Measurements from ENCODE around the gene ZP1.

ZP1 gene

GRCh38 chr11:60880643-60881282 lies 13.4 kb downstream of the ZP1 start:
- no peaks in the 10 kb centered on the region for H3K9me3 ChIP-seq (ENCODE audit: control insufficient read depth, insufficient read depth, low read length)
- H3K4me1 ChIP-seq (ENCODE audit: control insufficient read depth, insufficient read depth, low read length), result no peaks in the 10 kb centered on the region
- DNase-seq (ENCODE audit: low read depth, low spot score), result no peak
- H3K27me3 ChIP-seq (ENCODE audit: control insufficient read depth, insufficient read depth, low read length), result no peaks in the 10 kb centered on the region
- no peaks in the 10 kb centered on the region for H3K36me3 ChIP-seq (ENCODE audit: control insufficient read depth, insufficient read depth, low read length)
- no peak overlapping the region for H3K4me3 ChIP-seq (ENCODE audit: low read length)
- WGBS (ENCODE audit: insufficient coverage, insufficient read length), result no CpG with 5 or more reads among the region's 8 CpGs
- H3K27ac ChIP-seq (ENCODE audit: low read length), result no peak overlapping the region

GRCh38 chr11:60887556-60887955 lies 20.2 kb downstream of the ZP1 start:
- H3K27ac ChIP-seq (ENCODE audit: low read length), result no peak overlapping the region
- peak; percentile 33 for DNase-seq (ENCODE audit: low read depth, low spot score)
- no peaks in the 10 kb centered on the region for H3K4me1 ChIP-seq (ENCODE audit: control insufficient read depth, insufficient read depth, low read length)
- 0 out of 2 replicates have a peak, but pooled peaks cover 2% of the 10 kb centered on the region for H3K36me3 ChIP-seq (ENCODE audit: control insufficient read depth, insufficient read depth, low read length)
- H3K27me3 ChIP-seq (ENCODE audit: control insufficient read depth, insufficient read depth, low read length), result no peaks in the 10 kb centered on the region
- no peak overlapping the region for H3K4me3 ChIP-seq (ENCODE audit: low read length)
- no CpG with 5 or more reads among the region's 5 CpGs for WGBS (ENCODE audit: insufficient coverage, insufficient read length)
- H3K9me3 ChIP-seq (ENCODE audit: control insufficient read depth, insufficient read depth, low read length), result no peaks in the 10 kb centered on the region

- H3K9me3 ChIP-seq (ENCODE audit: control insufficient read depth, insufficient read depth, low read length), result no peaks in the 10 kb centered on the region
- no CpG with 5 or more reads among the region's 6 CpGs for WGBS (ENCODE audit: insufficient coverage, insufficient read length)
- no peaks in the 10 kb centered on the region for H3K27me3 ChIP-seq (ENCODE audit: control insufficient read depth, insufficient read depth, low read length)
- peaks cover 4% of the 10 kb centered on the region; the same call in 1 of the 2 replicates for H3K36me3 ChIP-seq (ENCODE audit: control insufficient read depth, insufficient read depth, low read length)
- H3K27ac ChIP-seq (ENCODE audit: low read length), result no peak overlapping the region
- no peak overlapping the region for H3K4me3 ChIP-seq (ENCODE audit: low read length)
- H3K4me1 ChIP-seq (ENCODE audit: control insufficient read depth, insufficient read depth, low read length), result no peaks in the 10 kb centered on the region
- DNase-seq (ENCODE audit: low read depth, low spot score), result no peak
These were observed 22.5 kb downstream of the ZP1 start for GRCh38 chr11:60889869-60890311.

- no CpG with 5 or more reads among the region's 5 CpGs for WGBS (ENCODE audit: insufficient coverage, insufficient read length)
- no peak for DNase-seq (ENCODE audit: low read depth, low spot score)
- H3K4me3 ChIP-seq (ENCODE audit: low read length), result no peak overlapping the region
- H3K27me3 ChIP-seq (ENCODE audit: control insufficient read depth, insufficient read depth, low read length), result no peaks in the 10 kb centered on the region
- no peaks in the 10 kb centered on the region for H3K4me1 ChIP-seq (ENCODE audit: control insufficient read depth, insufficient read depth, low read length)
- H3K36me3 ChIP-seq (ENCODE audit: control insufficient read depth, insufficient read depth, low read length), result peaks cover 6% of the 10 kb centered on the region; the same call in 1 of the 2 replicates
- no peak overlapping the region for H3K27ac ChIP-seq (ENCODE audit: low read length)
- H3K9me3 ChIP-seq (ENCODE audit: control insufficient read depth, insufficient read depth, low read length), result no peaks in the 10 kb centered on the region
These were observed 23.4 kb downstream of the ZP1 start for GRCh38 chr11:60890696-60891095.

- H3K4me1 ChIP-seq (ENCODE audit: control insufficient read depth, insufficient read depth, low read length), result no peaks in the 10 kb centered on the region
- no peak overlapping the region for H3K4me3 ChIP-seq (ENCODE audit: low read length)
- no peaks in the 10 kb centered on the region for H3K27me3 ChIP-seq (ENCODE audit: control insufficient read depth, insufficient read depth, low read length)
- H3K36me3 ChIP-seq (ENCODE audit: control insufficient read depth, insufficient read depth, low read length), result peaks cover 7% of the 10 kb centered on the region; the same call in 1 of the 2 replicates
- no CpG with 5 or more reads among the region's 7 CpGs for WGBS (ENCODE audit: insufficient coverage, insufficient read length)
- no peaks in the 10 kb centered on the region for H3K9me3 ChIP-seq (ENCODE audit: control insufficient read depth, insufficient read depth, low read length)
- DNase-seq (ENCODE audit: low read depth, low spot score), result no peak
- no peak overlapping the region for H3K27ac ChIP-seq (ENCODE audit: low read length)
These were observed 23.9 kb downstream of the ZP1 start for GRCh38 chr11:60891103-60891741.

- Histone ChIP-seq H3K27me3 (ENCODE audit: control insufficient read depth, insufficient read depth, low read length) (no peaks in the 10 kb centered on the region), H3K9me3 (ENCODE audit: control insufficient read depth, insufficient read depth, low read length) (no peaks in the 10 kb centered on the region), H3K4me1 (ENCODE audit: control insufficient read depth, insufficient read depth, low read length) (no peaks in the 10 kb centered on the region), H3K27ac (ENCODE audit: low read length) (no peak overlapping the region), H3K36me3 (ENCODE audit: control insufficient read depth, insufficient read depth, low read length) (peaks cover 26% of the 10 kb centered on the region), H3K4me3 (ENCODE audit: low read length) (no peak overlapping the region)
- DNase-seq (ENCODE audit: low read depth, low spot score), result no peak
- no CpG with 5 or more reads among the region's 5 CpGs for WGBS (ENCODE audit: insufficient coverage, insufficient read length)
These were observed 28.3 kb downstream of the ZP1 start for GRCh38 chr11:60895687-60896086.

GRCh38 chr11:60897496-60897895 lies 30.2 kb downstream of the ZP1 start:
- Histone ChIP-seq H3K4me3 (ENCODE audit: low read length) (no peak overlapping the region), H3K4me1 (ENCODE audit: control insufficient read depth, insufficient read depth, low read length) (no peaks in the 10 kb centered on the region), H3K27me3 (ENCODE audit: control insufficient read depth, insufficient read depth, low read length) (no peaks in the 10 kb centered on the region), H3K9me3 (ENCODE audit: control insufficient read depth, insufficient read depth, low read length) (no peaks in the 10 kb centered on the region), H3K27ac (ENCODE audit: low read length) (no peak overlapping the region), H3K36me3 (ENCODE audit: control insufficient read depth, insufficient read depth, low read length) (peaks cover 32% of the 10 kb centered on the region)
- no CpG with 5 or more reads among the region's 4 CpGs for WGBS (ENCODE audit: insufficient coverage, insufficient read length)
- DNase-seq (ENCODE audit: low read depth, low spot score), result no peak

GRCh38 chr11:60899046-60899936 lies 31.9 kb downstream of the ZP1 start:
- no peaks in the 10 kb centered on the region for H3K9me3 ChIP-seq (ENCODE audit: control insufficient read depth, insufficient read depth, low read length)

GRCh38 chr11:60899977-60900376 lies 32.6 kb downstream of the ZP1 start:
- no peak overlapping the region for H3K27ac ChIP-seq (ENCODE audit: low read length)
- peaks cover 31% of the 10 kb centered on the region for H3K36me3 ChIP-seq (ENCODE audit: control insufficient read depth, insufficient read depth, low read length)
- no peaks in the 10 kb centered on the region for H3K27me3 ChIP-seq (ENCODE audit: control insufficient read depth, insufficient read depth, low read length)

More at GRCh38 chr11:60899046-60899936, 31.9 kb downstream of the ZP1 start:
- H3K4me1 ChIP-seq (ENCODE audit: control insufficient read depth, insufficient read depth, low read length), result no peaks in the 10 kb centered on the region
- H3K36me3 ChIP-seq (ENCODE audit: control insufficient read depth, insufficient read depth, low read length), result peaks cover 33% of the 10 kb centered on the region
- no peak overlapping the region for H3K4me3 ChIP-seq (ENCODE audit: low read length)
- peak; percentile 55 for DNase-seq (ENCODE audit: low read depth, low spot score)
- no peak overlapping the region for H3K27ac ChIP-seq (ENCODE audit: low read length)
- no CpG with 5 or more reads among the region's 12 CpGs for WGBS (ENCODE audit: insufficient coverage, insufficient read length)
- H3K27me3 ChIP-seq (ENCODE audit: control insufficient read depth, insufficient read depth, low read length), result no peaks in the 10 kb centered on the region

GRCh38 chr11:60900673-60901404 lies 33.5 kb downstream of the ZP1 start:
- Histone ChIP-seq H3K27me3 (ENCODE audit: control insufficient read depth, insufficient read depth, low read length) (no peaks in the 10 kb centered on the region), H3K27ac (ENCODE audit: low read length) (no peak overlapping the region), H3K4me3 (ENCODE audit: low read length) (no peak overlapping the region), H3K9me3 (ENCODE audit: control insufficient read depth, insufficient read depth, low read length) (no peaks in the 10 kb centered on the region), H3K4me1 (ENCODE audit: control insufficient read depth, insufficient read depth, low read length) (no peaks in the 10 kb centered on the region), H3K36me3 (ENCODE audit: control insufficient read depth, insufficient read depth, low read length) (peaks cover 30% of the 10 kb centered on the region)
- no peak for DNase-seq (ENCODE audit: low read depth, low spot score)
- no CpG with 5 or more reads among the region's 13 CpGs for WGBS (ENCODE audit: insufficient coverage, insufficient read length)

More at GRCh38 chr11:60899977-60900376, 32.6 kb downstream of the ZP1 start:
- Histone ChIP-seq H3K9me3 (ENCODE audit: control insufficient read depth, insufficient read depth, low read length) (no peaks in the 10 kb centered on the region), H3K4me1 (ENCODE audit: control insufficient read depth, insufficient read depth, low read length) (no peaks in the 10 kb centered on the region), H3K4me3 (ENCODE audit: low read length) (no peak overlapping the region)
- DNase-seq (ENCODE audit: low read depth, low spot score), result no peak
- WGBS (ENCODE audit: insufficient coverage, insufficient read length), result no CpG with 5 or more reads among the region's 4 CpGs

Data from iPS DF 6.9 (cell line).